H1 (cell line): ENCODE data around the gene KCNQ1. TPM values are rescaled to one million over a fixed set of nuclear protein-coding genes. Genes with fewer than 3 reads are reported as not detected.

Source experiments
- CTCF ChIA-PET: fragments of 300-600 bp; sonication (Branson Sonifier 250); formaldehyde crosslinking; loops from one replicate; lab custom pipeline; 2021; ENCODE audit not compliant: partially characterized antibody; lab: Charles Lee
- POLR2A ChIA-PET: fragments of 300-600 bp; sonication (Branson Sonifier 250); formaldehyde crosslinking; loops from one replicate; lab custom pipeline; 2021; ENCODE audit warnings: inconsistent platforms; ENCODE audit not compliant: partially characterized antibody; lab: Charles Lee
- DNase-seq, 2 experiments: peaks; one replicate each; pipeline versions ENCODE4 v3.0.0 to v3.0.0-alpha.2; 2010 to 2022; ENCODE audit warnings: low spot score in 2 of 2, low read depth in 1 of 2, mixed read lengths in 1 of 2
- FAIRE-seq: peaks from 2 replicates; lab custom pipeline; 2011; peaks lifted over from hg19 to GRCh38; lab: Jason Lieb, UNC
- H2AFZ ChIP-seq: 2 replicates; pipeline ENCODE4 v1.8.1; 2012; ENCODE audit warnings: low read length, inconsistent platforms
- H2AK5ac ChIP-seq: 2 replicates; pipeline ENCODE4 v1.6.1; 2013; ENCODE audit warnings: low read depth, low read length
- H2BK120ac ChIP-seq: replicated peaks from 2 replicates; pipeline ENCODE3; 2013; ENCODE audit warnings: low read depth, low read length, inconsistent platforms
- H2BK12ac ChIP-seq: 2 replicates; pipeline ENCODE4 v1.6.1; 2013; ENCODE audit warnings: low read depth, low read length
- H2BK15ac ChIP-seq: 2 replicates; pipeline ENCODE4 v1.6.1; 2013; ENCODE audit warnings: low read length
- H2BK20ac ChIP-seq: 2 replicates; pipeline ENCODE4 v1.6.1; 2013; ENCODE audit warnings: low read length
- H2BK5ac ChIP-seq: 2 replicates; pipeline ENCODE4 v1.6.1; 2013; ENCODE audit warnings: low read depth, low read length
- H3K14ac ChIP-seq: 2 replicates; pipeline ENCODE4 v1.6.1; 2013; ENCODE audit warnings: inconsistent platforms; ENCODE audit not compliant: insufficient read length
- H3K18ac ChIP-seq: 2 replicates; pipeline ENCODE4 v1.6.1; 2013; ENCODE audit warnings: low read length; ENCODE audit errors: extremely low read depth
- H3K23ac ChIP-seq: 2 replicates; pipeline ENCODE4 v1.6.1; 2013; ENCODE audit warnings: inconsistent platforms; ENCODE audit not compliant: insufficient read length
- H3K23me2 ChIP-seq: 2 replicates; pipeline ENCODE4 v1.6.1; 2013; ENCODE audit warnings: low read depth, low read length
- H3K27ac ChIP-seq: 2 replicates; pipeline ENCODE4 v1.6.1; 2011; ENCODE audit warnings: low read depth, low read length, inconsistent platforms
- H3K27me3 ChIP-seq, 4 experiments: replicated peaks in 1 of 4; 1 replicate in 1 of 4; 2 replicates in 3 of 4; pipeline versions ENCODE4 v1.6.1 to v1.8.1; 2011 to 2013; ENCODE audit warnings: low read length in 3 of 4, mild to moderate bottlenecking in 3 of 4, inconsistent platforms in 2 of 4, mixed read lengths in 2 of 4, moderate library complexity in 1 of 4; ENCODE audit not compliant: control insufficient read depth in 3 of 4, insufficient read depth in 3 of 4; ENCODE audit errors: extremely low read depth in 1 of 4
- H3K36me3 ChIP-seq, 4 experiments: 2 replicates each; pipeline versions ENCODE4 v1.6.1 to v1.8.1; 2011 to 2013; ENCODE audit warnings: mild to moderate bottlenecking in 4 of 4, low read length in 3 of 4, moderate library complexity in 2 of 4, control low read depth in 1 of 4, inconsistent platforms in 1 of 4; ENCODE audit not compliant: insufficient read depth in 4 of 4, control insufficient read depth in 2 of 4
- H3K4ac ChIP-seq: replicated peaks from 2 replicates; pipeline ENCODE3; 2013; ENCODE audit warnings: low read length, low read depth, mixed read lengths, inconsistent platforms; ENCODE audit not compliant: insufficient read length
- H3K4me1 ChIP-seq, 4 experiments: replicated peaks in 1 of 4; 1 replicate in 1 of 4; 2 replicates in 3 of 4; pipeline versions ENCODE4 v1.6.1 to v1.8.1; 2011 to 2013; ENCODE audit warnings: low read length in 3 of 4, inconsistent platforms in 2 of 4, mixed read lengths in 1 of 4; ENCODE audit not compliant: insufficient read depth in 4 of 4, control insufficient read depth in 3 of 4
- H3K4me2 ChIP-seq, 2 experiments: 2 replicates each; pipeline versions ENCODE4 v1.6.1 to v1.8.1; 2011 to 2013; ENCODE audit warnings: low read depth in 2 of 2, low read length in 2 of 2, control low read depth in 1 of 2, inconsistent platforms in 1 of 2, mild to moderate bottlenecking in 1 of 2; ENCODE audit not compliant: insufficient read depth in 1 of 2
- H3K4me3 ChIP-seq, 4 experiments: fragments of 200-600, 300-600 bp in 1 of 4; sonication (generic), shearing (Covaris generic), sonication (Bioruptor Twin) in 1 of 4; 2 replicates each; pipeline versions ENCODE4 v1.5.1 to v1.8.1; 2011 to 2016; ENCODE audit warnings: low read length in 4 of 4, low read depth in 3 of 4, control low read depth in 2 of 4, inconsistent platforms in 2 of 4, mild to moderate bottlenecking in 2 of 4, mixed read lengths in 1 of 4, moderate library complexity in 1 of 4; ENCODE audit not compliant: insufficient read depth in 2 of 4; ENCODE audit errors: extremely low read depth in 1 of 4
- H3K56ac ChIP-seq: replicated peaks from 2 replicates; pipeline ENCODE3; 2013; ENCODE audit warnings: low read depth, mild to moderate bottlenecking, mixed read lengths, low read length, inconsistent platforms; ENCODE audit not compliant: insufficient read length
- H3K79me1 ChIP-seq: 2 replicates; pipeline ENCODE4 v1.6.1; 2013; ENCODE audit warnings: low read depth, low read length, control low read depth
- H3K79me2 ChIP-seq, 2 experiments: 2 replicates each; pipeline versions ENCODE4 v1.6.1 to v1.8.1; 2012 to 2013; ENCODE audit warnings: low read length in 2 of 2, mild to moderate bottlenecking in 2 of 2, inconsistent platforms in 1 of 2; ENCODE audit not compliant: insufficient read depth in 2 of 2, control insufficient read depth in 1 of 2
- H3K9ac ChIP-seq, 4 experiments: replicated peaks in 1 of 4; 1 replicate in 1 of 4; 2 replicates in 3 of 4; pipeline versions ENCODE4 v1.6.1 to v1.8.1; 2011 to 2013; ENCODE audit warnings: low read depth in 3 of 4, low read length in 3 of 4, control low read depth in 2 of 4, mild to moderate bottlenecking in 2 of 4, moderate library complexity in 2 of 4, inconsistent platforms in 1 of 4; ENCODE audit errors: extremely low read depth in 1 of 4
- H3K9me3 ChIP-seq, 2 experiments: 2 replicates each; pipeline versions ENCODE4 v1.6.1 to v1.8.1; 2012 to 2013; ENCODE audit warnings: mild to moderate bottlenecking in 2 of 2, moderate library complexity in 2 of 2, control low read depth in 1 of 2, inconsistent platforms in 1 of 2, low read depth in 1 of 2, low read length in 1 of 2, mixed read lengths in 1 of 2; ENCODE audit not compliant: insufficient read depth in 2 of 2
- H4K20me1 ChIP-seq, 2 experiments: replicated peaks in 1 of 2; 2 replicates each; pipeline versions ENCODE3 to v1.8.1; 2011 to 2013; ENCODE audit warnings: inconsistent platforms in 2 of 2, low read length in 2 of 2, mild to moderate bottlenecking in 1 of 2; ENCODE audit not compliant: insufficient read depth in 2 of 2, control insufficient read depth in 1 of 2
- H4K5ac ChIP-seq: 2 replicates; pipeline ENCODE4 v1.6.1; 2013; ENCODE audit warnings: low read length, low read depth, mixed read lengths, inconsistent platforms; ENCODE audit not compliant: insufficient read length
- H4K8ac ChIP-seq: 2 replicates; pipeline ENCODE4 v1.8.0; 2013; ENCODE audit warnings: mild to moderate bottlenecking, moderate library complexity, low read length, inconsistent platforms; ENCODE audit not compliant: insufficient read depth; ENCODE audit errors: extremely low read depth
- H4K91ac ChIP-seq: replicated peaks from 2 replicates; pipeline ENCODE3; 2013; ENCODE audit warnings: low read length, mixed read lengths, inconsistent platforms; ENCODE audit not compliant: insufficient read length
- BRCA1 ChIP-seq: IDR thresholded peaks from 2 replicates; pipeline ENCODE4 v1.6.1; 2012; ENCODE audit warnings: low read depth, low read length, improper control_type of control experiment
- GABPA ChIP-seq: IDR thresholded peaks from 2 replicates; pipeline ENCODE4 v1.6.1; 2011; ENCODE audit warnings: mild to moderate bottlenecking, low read length, moderate library complexity, borderline replicate concordance; ENCODE audit not compliant: insufficient read depth
- RAD21 ChIP-seq, 2 experiments: IDR thresholded peaks in 1 of 2; conservative IDR thresholded peaks in 1 of 2; 2 replicates each; pipeline ENCODE4 v1.6.1; 2011; ENCODE audit warnings: low read depth in 2 of 2, low read length in 2 of 2, improper control_type of control experiment in 1 of 2, inconsistent platforms in 1 of 2, mild to moderate bottlenecking in 1 of 2, moderate library complexity in 1 of 2
- SP4 ChIP-seq: IDR thresholded peaks from 2 replicates; pipeline ENCODE4 v1.6.1; 2012; ENCODE audit warnings: low read length, inconsistent platforms
- SRF ChIP-seq: IDR thresholded peaks from 2 replicates; pipeline ENCODE4 v1.6.1; 2011; ENCODE audit warnings: mild to moderate bottlenecking, low read depth, low read length, moderate library complexity
- WGBS, 2 experiments: shearing (Covaris generic) in 1 of 2; methylation state at CpG; one replicate each; pipeline versions ENCODE4 v1.1.6 to v1.1.7; 2013 to 2015; ENCODE audit warnings: low lambda C conversion rate in 2 of 2, mixed read lengths in 2 of 2, inconsistent platforms in 1 of 2, low coverage in 1 of 2, missing lambda C conversion rate in 1 of 2; ENCODE audit not compliant: insufficient replicate concordance in 2 of 2, insufficient coverage in 1 of 2, insufficient read length in 1 of 2; ENCODE audit errors: extremely low coverage in 1 of 2, missing lambda C conversion rate in 1 of 2; 5-methylcytosine and 5-hydroxymethylcytosine counted together
- polyA plus RNA-seq, 7 experiments: library from polyadenylated mRNA; depleted of rRNA in 3 of 7; stranded (reverse) in 5 of 7; unstranded in 2 of 7; fragments of >200 nt in 5 of 7; fragments of 200-250 nt in 2 of 7; gene quantifications; 1 replicate in 5 of 7; 2 replicates in 1 of 7; 4 replicates in 1 of 7; pipeline versions ENCODE4 v1.2.1 to v1.2.3, GENCODE V29; 2011 to 2013; ENCODE audit warnings: missing spikeins in 2 of 7, mixed read lengths in 2 of 7
- total RNA-seq: library from RNA; stranded (reverse); fragmentation: NEBNext Ultra II Directional; extraction: Animal tissue kit (Norgen Biotek cat#: 25700); gene quantifications from 2 replicates; pipeline ENCODE4 v1.2.1, GENCODE V29; 2021
- TF ChIP-seq, protein P1 (sequence below): IDR thresholded peaks from 2 replicates; pipeline ENCODE4 v1.6.1; 2012; ENCODE audit warnings: inconsistent platforms
- TF ChIP-seq, protein P2 (sequence below), 3 experiments: IDR thresholded peaks; 1 replicate in 2 of 3; 2 replicates in 1 of 3; pipeline versions ENCODE4 v1.5.1 to v1.6.1; 2011; ENCODE audit warnings: low read length in 3 of 3, mild to moderate bottlenecking in 3 of 3, inconsistent platforms in 2 of 3, low read depth in 1 of 3, moderate library complexity in 1 of 3; ENCODE audit not compliant: insufficient read depth in 1 of 3; ENCODE audit errors: control extremely low read depth in 1 of 3

Gene KCNQ1
- total and polyA plus RNA-seq, 2 of the 8 experiments (the other 6 are each of a cell fraction or from before 2014, with no cell fraction given): 1.9 to 2.0 TPM

DNA sequence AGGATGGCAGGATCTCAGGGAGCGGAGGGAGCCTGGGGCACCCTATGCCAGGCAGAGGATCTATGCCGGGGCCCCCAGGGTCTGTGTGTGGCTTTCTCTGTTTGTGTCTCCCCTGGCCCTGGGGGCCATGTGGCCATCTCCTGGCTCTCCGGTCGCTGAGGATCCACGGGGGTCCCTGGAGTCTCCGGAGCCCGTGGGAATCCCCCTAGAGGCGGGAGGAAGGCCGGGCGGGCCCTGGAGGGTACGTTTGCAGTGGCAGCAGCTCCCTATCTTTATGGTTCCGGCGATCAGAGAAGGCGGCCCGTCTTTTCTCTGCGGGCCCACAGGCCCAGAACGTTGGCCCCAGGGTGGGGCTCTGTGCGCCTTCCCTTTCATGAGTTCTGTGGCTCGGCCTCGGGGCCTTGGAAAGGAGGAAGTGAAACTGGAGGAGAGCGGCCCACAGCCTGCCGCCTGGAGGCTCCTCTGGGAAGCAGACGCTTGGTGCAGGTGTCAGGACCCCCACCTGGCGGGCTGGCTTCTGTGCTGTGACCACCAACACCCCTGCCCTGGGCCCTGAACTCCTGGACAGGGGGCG is 82.1 kb downstream of the KCNQ1 start:
- peak in 1 of 2 experiments; percentile 60 for DNase-seq
- H3K23me2 ChIP-seq: no peaks in the 10 kb centered on the region
- H3K27ac ChIP-seq: no peak overlapping the region
- no peak overlapping the region for H2BK20ac ChIP-seq
- FAIRE-seq: no peak
- CTCF ChIA-PET: interaction anchor here (0.7 to 13.2 kb wide), 13 partner anchors 12 to 403 kb away, joined by 3 to 359 read pairs (median 4); no protein-coding TSS in a partner anchor
- no peaks in the 10 kb centered on the region for H3K9me3 ChIP-seq
- no peak overlapping the region for H3K14ac ChIP-seq
- peaks cover 0 to 23% (median 4%) of the 10 kb centered on the region in 4 experiments; a peak in 4 of 7 replicates for H3K27me3 ChIP-seq
- TF ChIP-seq, protein P1, sequence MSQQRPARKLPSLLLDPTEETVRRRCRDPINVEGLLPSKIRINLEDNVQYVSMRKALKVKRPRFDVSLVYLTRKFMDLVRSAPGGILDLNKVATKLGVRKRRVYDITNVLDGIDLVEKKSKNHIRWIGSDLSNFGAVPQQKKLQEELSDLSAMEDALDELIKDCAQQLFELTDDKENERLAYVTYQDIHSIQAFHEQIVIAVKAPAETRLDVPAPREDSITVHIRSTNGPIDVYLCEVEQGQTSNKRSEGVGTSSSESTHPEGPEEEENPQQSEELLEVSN: no peak
- TF ChIP-seq GABPA: 0 out of 2 replicates have a peak, but pooled peaks have one; percentile 27
- peak in 1 of 2 experiments; percentile 16; a peak in 1 of 4 replicates for TF ChIP-seq RAD21 (IDR thresholded peaks at IDR 0.05 in 1 of 2, conservative IDR thresholded peaks at IDR 0.05 in 1 of 2; ENCODE audit: low read depth in 2 of 2, low read length in 2 of 2)
- TF ChIP-seq, protein P2, sequence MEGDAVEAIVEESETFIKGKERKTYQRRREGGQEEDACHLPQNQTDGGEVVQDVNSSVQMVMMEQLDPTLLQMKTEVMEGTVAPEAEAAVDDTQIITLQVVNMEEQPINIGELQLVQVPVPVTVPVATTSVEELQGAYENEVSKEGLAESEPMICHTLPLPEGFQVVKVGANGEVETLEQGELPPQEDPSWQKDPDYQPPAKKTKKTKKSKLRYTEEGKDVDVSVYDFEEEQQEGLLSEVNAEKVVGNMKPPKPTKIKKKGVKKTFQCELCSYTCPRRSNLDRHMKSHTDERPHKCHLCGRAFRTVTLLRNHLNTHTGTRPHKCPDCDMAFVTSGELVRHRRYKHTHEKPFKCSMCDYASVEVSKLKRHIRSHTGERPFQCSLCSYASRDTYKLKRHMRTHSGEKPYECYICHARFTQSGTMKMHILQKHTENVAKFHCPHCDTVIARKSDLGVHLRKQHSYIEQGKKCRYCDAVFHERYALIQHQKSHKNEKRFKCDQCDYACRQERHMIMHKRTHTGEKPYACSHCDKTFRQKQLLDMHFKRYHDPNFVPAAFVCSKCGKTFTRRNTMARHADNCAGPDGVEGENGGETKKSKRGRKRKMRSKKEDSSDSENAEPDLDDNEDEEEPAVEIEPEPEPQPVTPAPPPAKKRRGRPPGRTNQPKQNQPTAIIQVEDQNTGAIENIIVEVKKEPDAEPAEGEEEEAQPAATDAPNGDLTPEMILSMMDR (IDR thresholded peaks at IDR 0.05; ENCODE audit: control extremely low read depth in 1 of 3, insufficient read depth in 1 of 3, low read depth in 1 of 3, low read length in 3 of 3): peak in 1 of 3 experiments; percentile 14; a peak in 2 of 4 replicates
- TF ChIP-seq SP4: no peak
- no peak for TF ChIP-seq BRCA1
- no peak for TF ChIP-seq SRF
- no peak overlapping the region for H3K4me2 ChIP-seq
- H2BK12ac ChIP-seq: no peak overlapping the region
- no peaks in the 10 kb centered on the region for H3K79me2 ChIP-seq
- no peak overlapping the region for H3K4me3 ChIP-seq
- H3K18ac ChIP-seq: no peak overlapping the region
- no peaks in the 10 kb centered on the region for H3K79me1 ChIP-seq
- H4K5ac ChIP-seq: no peak overlapping the region
- H2AK5ac ChIP-seq: no peak overlapping the region
- POLR2A ChIA-PET: no interaction called here
- H3K23ac ChIP-seq: no peak overlapping the region
- H2BK120ac ChIP-seq: no peak overlapping the region
- H2BK15ac ChIP-seq: no peak overlapping the region
- H3K9ac ChIP-seq: no peak overlapping the region
- peak overlapping the region; percentile 79 for H4K8ac ChIP-seq
- WGBS, 2 experiments: 74% methylated on average over 24 of the region's 25 CpGs; no CpG with 5 or more reads in 1 of the 2 experiments
- H2BK5ac ChIP-seq: no peak overlapping the region
- H4K91ac ChIP-seq: no peak overlapping the region
- no peak overlapping the region for H3K56ac ChIP-seq
- H3K4ac ChIP-seq: no peak overlapping the region
- peaks cover 0 to 2% (median 0%) of the 10 kb centered on the region in 4 experiments; a peak in 3 of 7 replicates for H3K4me1 ChIP-seq
- peaks cover 0 to 3% of the 10 kb centered on the region in 2 experiments for H4K20me1 ChIP-seq
- H2AFZ ChIP-seq: no peak overlapping the region
- no peaks in the 10 kb centered on the region for H3K36me3 ChIP-seq
